GM18870 (cell line): ENCODE results near the gene IPO9.
A peak's percentile ranks its signal among the peaks of the same experiment; 100 is the strongest.
"Not testable (repeated sequence)": the region's sequence is repeated elsewhere in the genome, so short reads cannot be mapped to it uniquely, and the experiment has no call there.

Experiments
- ATAC-seq: cut with Tn5 transposase; IDR thresholded peaks from one replicate; pipeline ENCODE4 v1.9.1; 2021; ENCODE audit warnings: moderate library complexity; ENCODE audit not compliant: unreplicated experiment

Gene IPO9

DNA sequence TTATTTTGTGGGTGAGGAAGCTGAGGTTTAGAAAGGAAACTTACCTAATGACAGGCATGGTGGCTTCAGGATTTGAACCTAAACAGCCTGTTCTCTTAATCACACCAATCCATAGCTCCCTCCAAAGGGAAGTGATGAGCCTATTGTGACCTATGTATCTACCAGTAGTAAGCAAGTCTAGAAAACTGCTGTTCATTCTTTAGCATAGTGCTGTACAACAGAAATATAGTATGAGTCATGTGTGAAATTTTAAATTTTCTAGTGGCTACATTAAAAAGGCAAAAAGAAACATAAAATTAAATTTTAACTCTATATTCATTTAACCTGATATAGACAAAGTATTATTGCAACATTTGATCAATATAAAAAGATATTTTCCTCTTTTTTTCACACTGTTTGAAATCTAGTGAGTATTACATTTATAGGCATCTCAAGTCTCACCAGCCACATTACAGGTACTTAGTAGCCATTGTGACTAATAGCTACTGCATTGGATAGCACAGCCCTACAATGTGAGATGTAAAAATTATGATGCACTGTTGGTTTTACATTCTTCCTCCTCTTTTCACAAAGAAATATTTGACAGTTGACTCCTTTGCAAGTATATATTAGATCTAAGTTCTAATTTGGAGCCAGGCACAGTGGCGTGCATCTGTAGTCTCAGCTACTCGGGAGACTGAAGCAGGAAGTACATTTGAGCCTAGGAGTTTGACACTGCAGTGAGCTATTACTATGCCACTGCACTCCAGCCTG lies 16.6 kb downstream of the IPO9 start:
- no peak for ATAC-seq

DNA sequence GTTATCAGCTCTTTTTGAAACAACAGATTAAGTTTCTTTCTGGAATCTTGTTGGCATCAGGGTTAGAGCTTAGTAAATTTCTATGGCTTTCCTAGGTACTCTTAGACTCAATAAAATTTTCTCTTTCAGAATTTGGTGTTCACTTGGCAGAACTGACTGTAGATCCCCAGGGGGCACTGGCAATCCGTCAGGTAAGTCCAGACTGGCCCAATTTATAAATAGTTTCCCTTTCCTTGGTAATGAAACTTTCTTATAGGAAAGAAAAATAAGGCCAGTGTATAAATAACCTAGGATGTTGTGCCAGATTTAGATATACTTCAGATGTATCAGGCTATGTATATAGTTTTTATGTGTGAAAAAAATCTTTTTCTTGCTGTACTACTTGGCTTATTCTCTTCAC lies 18.2 kb downstream of the IPO9 start:
- ATAC-seq: no peak

DNA sequence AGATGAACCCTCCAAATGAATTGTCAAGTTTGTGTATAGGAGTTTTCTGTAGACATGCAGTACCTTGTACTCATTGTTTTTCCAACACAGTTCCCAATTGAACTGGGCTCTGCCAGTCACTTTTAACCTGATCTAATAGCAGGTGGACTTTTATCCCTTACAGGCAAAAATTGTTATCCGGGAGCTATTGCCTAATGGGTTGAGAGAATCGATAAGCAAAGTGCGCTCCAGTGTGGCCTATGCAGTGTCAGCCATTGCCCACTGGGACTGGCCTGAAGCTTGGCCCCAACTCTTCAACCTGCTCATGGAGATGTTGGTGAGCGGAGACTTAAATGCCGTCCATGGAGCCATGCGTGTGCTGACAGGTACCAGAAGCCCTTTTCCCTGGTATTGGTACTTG lies 19.3 kb downstream of the IPO9 start:
- no peak for ATAC-seq

DNA sequence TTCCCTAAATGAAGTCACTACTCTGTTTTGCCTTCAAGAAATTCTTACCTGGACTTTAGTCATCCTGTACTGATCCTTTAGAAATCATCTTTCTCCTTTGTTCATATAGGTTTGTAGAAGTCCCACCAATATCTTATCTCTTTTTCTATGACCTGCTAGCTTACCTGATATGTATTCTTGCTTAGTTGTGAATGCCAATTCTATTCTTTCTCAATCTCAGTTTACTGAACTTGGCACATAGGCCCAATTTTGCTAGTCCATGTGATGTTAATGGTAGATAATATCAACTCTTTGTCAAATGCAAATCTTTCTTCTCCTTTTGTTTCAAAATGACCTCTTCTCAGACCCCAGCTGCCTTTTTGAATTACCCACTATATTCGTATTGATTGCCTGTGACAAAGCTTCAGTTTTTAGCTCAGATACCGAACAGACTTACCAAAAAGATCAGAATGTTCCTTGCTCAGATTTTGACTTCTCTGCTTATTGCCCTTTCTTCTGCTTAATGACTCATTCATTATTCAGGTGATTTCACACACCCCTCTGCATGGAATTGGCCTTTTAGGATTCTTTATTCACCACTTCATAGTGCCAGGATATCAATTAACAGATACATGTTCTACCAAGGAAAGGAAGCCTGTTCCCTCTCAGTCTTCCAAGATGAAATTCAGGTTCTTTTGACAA lies 20.6 kb downstream of the IPO9 start:
- ATAC-seq: no peak

DNA sequence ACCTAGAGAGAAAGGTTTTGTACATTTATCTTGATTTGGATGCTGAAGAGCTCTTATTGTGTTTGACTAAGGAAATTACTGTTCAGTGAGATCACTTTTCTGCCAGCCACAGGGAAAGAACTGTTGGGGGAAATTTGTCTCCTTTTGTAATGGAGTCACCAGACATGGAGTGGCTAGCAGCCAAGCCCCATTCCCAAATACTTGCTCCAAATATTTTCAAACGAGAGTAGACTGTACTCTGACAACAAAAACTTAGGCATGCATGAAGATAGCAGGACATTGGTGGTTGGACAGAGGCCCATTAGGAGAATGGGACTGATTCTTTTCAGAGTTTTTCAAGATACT lies 21.1 kb downstream of the IPO9 start:
- no peak for ATAC-seq

DNA sequence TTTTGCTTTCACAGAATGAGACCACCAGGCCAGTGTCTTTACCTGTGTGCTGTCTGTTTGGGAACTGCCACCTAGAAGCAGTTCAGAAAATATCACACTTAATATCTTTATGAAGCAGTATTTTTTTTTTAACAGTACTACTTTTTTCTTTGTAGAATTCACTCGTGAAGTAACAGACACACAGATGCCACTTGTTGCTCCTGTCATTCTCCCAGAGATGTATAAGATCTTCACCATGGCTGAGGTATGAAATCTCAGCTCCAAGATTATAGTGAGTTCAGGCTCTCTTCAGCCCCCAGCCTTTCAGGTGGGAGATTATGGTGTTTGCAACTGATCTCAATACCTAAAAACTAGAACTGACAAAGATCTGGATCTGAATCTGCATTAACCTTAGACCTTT lies 23.0 kb downstream of the IPO9 start:
- no peak for ATAC-seq

DNA sequence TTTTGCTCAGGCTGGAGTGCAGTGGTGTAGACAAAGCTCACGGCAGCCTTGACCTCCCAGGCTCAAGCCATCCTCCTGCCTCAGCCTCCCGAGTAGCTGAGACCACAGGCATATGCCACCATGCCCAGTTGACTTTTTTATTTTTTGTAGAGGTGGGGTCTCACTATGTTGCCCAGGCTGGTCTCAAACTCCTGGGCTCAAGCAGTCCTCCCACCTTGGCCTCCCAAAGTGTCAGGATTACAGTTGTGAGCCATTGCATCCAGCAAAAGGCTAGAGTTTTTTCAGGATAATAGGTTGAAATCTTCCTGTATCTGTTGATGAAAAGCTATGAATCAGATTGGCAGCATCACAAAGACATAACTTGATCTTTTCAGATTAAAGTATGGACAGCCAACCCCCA lies 27.8 kb downstream of the IPO9 start:
- ATAC-seq: not testable (repeated sequence)

DNA sequence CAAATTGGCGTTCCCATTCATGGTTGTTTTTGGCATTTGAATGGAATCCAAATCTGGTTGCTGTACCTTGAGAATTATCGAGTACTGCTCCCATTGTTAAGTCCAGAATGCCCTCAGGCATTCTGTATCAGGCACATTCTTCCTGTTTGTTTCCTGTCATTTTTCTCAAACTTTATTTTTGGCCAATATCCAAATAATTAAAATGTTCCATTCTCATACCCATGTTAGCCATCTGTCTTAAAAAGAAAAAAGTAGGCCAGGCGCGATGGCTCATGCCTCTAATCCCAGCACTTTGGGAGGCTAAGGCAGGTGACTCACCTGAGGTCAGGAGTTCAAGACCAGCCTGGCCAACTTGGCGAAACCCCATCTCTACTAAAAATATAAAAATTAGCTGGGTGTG lies 30.5 kb downstream of the IPO9 start:
- ATAC-seq: no peak

DNA sequence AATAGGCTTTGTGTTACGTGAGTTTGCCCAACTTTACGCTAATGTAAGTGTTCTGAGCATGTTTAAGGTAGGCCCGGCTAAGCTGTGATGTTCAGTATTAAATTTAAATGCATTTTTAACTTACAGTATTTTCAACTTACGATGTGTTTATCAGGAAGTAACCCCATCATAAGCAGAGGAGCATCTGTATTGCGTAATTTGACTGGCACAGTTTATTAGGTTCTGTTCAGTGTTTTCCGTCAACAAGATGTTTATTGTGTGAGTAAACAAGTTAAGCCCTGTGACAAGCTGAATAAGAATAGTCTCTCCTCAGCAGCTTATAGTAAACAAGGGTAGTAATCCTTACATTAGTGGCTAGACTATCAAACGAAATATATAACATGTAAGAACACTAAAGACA lies 32.5 kb downstream of the IPO9 start:
- no peak for ATAC-seq

DNA sequence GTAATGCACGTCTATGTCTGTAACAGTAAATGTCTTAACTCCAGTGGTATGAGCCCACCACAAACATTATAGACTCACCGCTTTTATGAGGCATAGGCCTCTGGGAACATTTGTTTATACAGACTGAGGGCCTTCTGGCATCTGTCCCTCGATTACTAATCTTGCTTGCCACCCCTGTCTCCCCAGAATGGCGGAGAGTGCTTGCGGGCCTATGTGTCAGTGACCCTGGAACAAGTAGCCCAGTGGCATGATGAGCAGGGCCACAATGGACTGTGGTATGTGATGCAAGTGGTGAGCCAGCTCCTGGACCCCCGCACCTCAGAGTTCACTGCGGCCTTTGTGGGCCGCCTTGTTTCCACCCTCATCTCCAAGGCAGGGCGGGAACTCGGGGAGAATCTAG lies 41.4 kb downstream of the IPO9 start:
- no peak for ATAC-seq

DNA sequence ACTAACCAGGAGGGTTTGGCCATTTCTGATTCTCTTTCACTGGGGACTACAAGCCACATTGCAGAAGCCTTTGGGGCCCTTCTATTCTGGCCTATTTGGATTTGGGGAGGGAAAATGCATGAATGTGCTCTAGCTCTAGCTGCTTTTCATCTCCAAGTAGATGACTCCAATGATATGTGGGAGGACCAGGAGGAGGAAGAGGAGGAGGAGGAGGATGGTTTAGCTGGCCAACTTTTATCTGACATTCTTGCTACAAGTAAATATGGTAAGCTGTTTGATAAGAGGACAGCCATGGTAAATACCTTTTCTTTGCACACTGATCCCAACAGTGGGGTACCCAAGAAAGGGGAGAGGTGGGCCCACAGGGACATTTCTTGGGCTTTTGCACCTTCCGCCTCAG lies 45.7 kb downstream of the IPO9 start:
- ATAC-seq: no peak

DNA sequence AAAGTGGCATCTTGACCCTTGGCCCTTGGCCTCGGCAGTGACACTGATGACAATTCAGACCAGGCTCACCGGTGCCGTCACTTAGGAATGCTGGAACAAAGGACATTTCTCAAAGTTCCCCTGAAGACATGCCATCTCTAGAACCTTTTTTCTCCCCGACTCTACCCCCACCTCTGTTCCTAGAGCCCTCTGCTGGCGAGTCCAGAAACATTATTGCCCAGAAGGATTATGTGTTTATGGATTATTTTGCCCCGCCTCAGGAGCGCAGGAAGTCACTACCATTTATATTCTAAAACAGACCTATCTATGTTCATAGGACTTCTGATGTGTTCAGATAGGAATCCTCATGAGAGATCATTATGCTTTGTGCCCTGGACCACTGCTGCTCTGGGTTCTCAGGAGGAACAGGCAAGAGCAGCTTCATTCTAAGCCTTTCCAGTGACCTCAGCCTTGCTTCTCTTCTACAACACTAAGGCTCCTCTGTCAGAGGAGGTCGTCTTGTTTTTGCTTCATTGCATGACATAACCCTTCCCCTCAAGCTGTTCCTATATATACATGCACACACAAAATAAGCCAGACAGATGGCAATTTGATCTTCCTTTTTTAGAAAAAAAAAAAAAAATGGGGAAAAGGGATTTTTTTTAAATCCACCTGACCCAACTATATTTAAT lies 47.3 kb downstream of the IPO9 start:
- no peak for ATAC-seq

DNA sequence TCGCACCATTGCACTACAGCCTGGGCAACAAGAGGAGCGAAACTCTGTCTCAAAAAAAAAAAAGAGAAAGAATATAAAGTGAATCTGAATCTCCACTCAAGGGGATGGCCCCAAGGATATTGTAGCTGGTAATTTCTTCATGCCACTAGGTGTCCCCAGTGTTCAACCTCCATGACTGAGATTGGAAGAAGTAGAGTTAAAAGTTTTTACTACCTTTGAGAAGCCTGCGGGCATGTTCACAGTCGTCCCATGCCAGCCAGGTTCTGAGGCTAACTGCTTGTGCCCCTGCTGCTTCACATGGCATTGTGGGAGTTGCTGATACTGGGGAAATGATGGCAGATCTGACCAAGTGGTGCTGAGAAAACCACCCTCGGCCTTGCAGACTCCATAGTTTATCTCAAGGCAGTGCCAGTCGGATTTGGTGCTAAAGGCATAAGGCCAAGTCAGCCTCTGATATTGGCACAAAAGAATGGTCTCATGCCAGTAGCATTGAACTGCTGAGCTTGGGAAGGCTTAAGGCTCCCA lies 49.0 kb downstream of the IPO9 start:
- ATAC-seq: no peak

DNA sequence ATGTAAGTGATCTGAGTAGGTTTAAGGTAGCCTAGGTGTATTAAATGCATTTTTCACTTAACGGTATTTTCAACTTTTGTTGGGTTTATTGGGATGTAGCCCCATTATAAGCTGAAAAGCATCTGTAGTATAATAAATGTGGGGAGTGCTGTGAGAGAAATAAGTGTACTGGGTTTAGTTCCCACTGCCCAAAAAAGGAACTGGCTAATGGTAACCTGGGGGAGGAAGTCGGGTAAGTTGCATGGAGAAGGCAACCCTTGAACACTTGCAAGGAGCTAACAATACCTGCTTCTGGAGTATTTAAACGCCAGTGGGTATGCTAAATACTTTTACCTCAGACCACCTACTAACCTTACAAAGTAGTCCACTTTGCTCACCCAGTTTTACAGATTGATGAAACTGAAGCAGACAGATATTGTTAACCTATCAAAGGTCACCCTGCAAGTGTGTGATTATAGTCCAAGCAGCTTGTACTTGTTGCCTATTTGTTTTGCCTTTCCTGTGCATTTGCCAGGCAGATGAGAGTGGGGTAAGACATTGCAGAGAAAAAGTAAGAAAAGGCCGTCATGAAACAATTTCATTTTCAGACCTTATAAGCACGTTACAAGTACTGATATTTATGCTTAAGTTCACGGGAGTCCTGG lies 52.1 kb downstream of the IPO9 start:
- no peak for ATAC-seq

DNA sequence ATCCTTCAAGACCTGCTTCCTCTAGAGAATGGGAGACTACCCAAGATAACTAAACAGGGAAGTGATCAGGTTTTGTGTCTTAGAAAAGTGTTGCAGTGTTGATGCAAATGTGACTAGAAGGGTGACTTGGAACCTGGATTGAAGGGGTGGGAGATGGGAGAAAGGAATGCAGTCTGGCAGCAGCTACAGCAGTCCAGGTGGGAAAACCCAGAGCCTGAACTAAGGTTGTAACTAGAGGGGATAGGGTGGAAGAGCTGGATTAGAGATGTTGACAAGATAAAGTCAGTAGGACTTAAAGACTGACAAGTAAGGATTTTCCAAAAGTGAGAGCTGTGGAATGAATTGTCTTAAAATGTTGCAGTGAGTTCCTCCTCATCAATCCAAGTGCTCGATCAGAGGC lies 52.7 kb downstream of the IPO9 start:
- no peak for ATAC-seq

DNA sequence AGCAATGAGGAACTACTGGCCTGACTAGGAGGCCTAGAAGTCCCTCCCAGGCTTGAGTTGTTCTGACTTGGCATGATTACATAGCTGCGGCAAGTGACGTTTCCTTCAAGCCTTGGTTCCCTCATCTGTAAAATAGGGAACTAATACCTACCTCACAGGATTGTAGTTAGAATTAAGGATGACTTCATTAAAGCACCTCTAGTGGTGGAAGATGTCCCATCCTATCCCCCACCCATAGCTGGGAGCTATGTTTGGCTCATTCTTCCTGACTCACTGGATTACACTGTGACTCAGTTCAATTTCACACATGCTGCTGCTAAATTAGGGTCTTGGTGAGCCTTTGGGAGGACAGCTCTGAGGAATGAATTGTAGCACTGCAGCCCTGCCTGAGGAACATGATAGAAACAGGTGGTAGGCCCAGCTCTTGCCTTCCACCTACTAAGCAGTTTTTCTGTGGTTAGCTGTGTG lies 53.7 kb downstream of the IPO9 start:
- ATAC-seq: peak; percentile 51

DNA sequence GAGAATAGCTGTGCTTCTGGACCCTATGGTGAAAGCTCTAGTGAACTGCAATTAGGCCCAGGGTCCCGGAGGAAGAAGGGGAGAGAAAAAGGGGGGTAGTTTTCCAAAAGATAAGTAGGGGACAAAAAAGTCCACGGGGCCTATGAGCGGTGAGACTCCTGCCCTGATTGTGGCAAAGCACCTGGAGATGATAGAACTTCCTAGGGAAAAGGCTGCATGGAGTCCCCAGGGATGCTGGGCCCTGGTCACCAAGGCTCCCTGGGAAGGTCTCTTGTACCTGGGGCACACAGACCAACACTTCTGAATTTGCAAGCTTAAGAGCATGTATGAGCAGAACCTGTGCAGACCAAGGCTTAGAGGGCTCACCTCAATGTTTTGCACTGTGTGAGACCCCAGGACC lies 54.3 kb downstream of the IPO9 start:
- ATAC-seq: no peak

DNA sequence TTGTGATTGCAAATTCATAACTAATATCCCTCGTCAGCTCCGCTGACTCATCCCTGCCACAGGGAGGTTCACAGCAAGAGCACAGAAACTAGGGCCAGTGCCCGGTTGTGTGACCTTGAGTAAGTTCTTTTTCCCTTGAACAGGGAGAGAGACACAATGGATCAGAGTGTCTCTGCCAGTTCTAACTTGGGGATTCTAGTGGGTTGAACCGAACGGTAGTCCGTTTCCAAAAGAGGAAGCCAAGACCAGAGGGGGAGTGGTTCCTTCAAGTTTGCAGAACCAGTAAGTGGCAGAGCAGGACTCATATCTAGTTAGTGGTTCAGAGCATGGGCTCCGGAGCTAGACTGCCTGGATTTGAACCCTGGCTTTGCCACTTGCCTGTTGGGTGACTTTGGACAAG lies 54.8 kb downstream of the IPO9 start:
- no peak for ATAC-seq

DNA sequence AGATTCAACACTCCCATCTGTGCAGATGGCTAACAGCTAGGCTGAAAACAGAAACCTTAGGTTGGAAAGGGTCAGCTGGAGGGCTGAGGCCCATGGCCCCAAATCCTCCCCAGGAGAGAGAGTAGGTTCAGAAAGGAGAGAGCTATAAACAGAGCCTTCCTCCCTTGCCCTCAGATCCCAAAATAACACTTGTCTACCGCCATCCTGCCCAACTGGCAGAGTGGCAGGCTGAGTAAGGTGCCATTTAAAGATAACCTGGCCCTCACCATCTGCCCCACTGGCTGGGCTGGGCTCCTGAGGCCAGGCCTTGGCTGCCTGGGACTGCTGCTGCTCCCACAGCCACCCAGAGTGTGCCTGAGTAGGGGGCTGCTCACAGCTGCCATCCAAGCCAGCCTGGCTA lies 55.5 kb downstream of the IPO9 start:
- no peak for ATAC-seq

DNA sequence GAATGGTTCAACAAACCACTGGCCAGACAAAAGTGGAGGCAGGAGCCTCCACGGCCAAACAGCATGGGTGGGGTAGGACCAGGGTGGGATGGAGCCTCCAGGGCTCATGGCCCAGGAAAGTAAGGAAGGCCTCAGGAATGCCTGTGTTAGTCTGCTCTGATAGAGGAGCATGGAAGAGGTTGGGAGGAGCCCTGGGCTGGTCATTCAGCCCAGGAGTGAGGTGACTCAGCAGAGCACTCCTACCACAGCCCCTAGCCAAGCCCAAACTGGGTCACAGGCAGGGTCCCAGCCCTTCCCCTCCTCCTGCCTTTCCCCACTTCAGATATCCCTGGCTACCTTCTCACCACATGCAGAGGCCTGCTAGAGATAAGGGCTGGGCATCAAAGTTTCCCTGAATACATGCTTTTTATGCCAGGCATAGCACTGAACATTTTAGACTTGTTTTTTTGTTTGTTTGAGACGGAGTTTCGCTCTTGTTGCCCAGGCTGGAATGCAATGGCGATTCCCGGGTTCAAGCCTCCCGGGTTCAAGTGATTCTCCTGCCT lies 56.6 kb downstream of the IPO9 start:
- no peak for ATAC-seq
